HepG2 (cell line): ENCODE results near the gene CALML6. TPM values are rescaled to one million over a fixed set of nuclear protein-coding genes. Genes with fewer than 3 reads are reported as not detected.

Experiments
- CAMTA2 ChIP-seq: sonication (generic); formaldehyde crosslinking; IDR thresholded peaks from 2 replicates; pipeline ENCODE4 v1.4.0; 2020; ENCODE audit warnings: mild to moderate bottlenecking, missing genetic modification reagents, borderline replicate concordance
- MTF2 ChIP-seq: sonication (generic); formaldehyde crosslinking; IDR thresholded peaks from 2 replicates; pipeline ENCODE4 v1.5.0; 2020; ENCODE audit warnings: missing genetic modification reagents, borderline replicate concordance
- NFE2L2 ChIP-seq: fragments of 150-350 bp; IDR thresholded peaks from 2 replicates; pipeline ENCODE4 v1.6.1; 2014; ENCODE audit warnings: low read length
- POLR2AphosphoS5 ChIP-seq: IDR thresholded peaks from 2 replicates; pipeline ENCODE4 v1.6.1; 2012; ENCODE audit warnings: low read depth, low read length
- SKI ChIP-seq: fragments of 450-650 bp; IDR thresholded peaks from one replicate; pipeline ENCODE4 v1.6.1; 2018; ENCODE audit warnings: mild to moderate bottlenecking; ENCODE audit not compliant: partially characterized antibody
- TBP ChIP-seq: sonication (generic); formaldehyde crosslinking; IDR thresholded peaks from 2 replicates; pipeline ENCODE4 v1.5.0; 2020; ENCODE audit warnings: missing genetic modification reagents
- ZHX1 ChIP-seq: sonication (generic); formaldehyde crosslinking; IDR thresholded peaks from 2 replicates; pipeline ENCODE4 v1.8.1; 2022; ENCODE audit warnings: low read depth, mild to moderate bottlenecking, missing genetic modification reagents
- ZMAT3 ChIP-seq: sonication (generic); formaldehyde crosslinking; conservative IDR thresholded peaks from 2 replicates; pipeline ENCODE4 v1.7.0; 2021; ENCODE audit warnings: missing genetic modification reagents
- ZNF136 ChIP-seq: sonication (generic); formaldehyde crosslinking; IDR thresholded peaks from 2 replicates; pipeline ENCODE4 v1.8.1; 2022; ENCODE audit warnings: low read depth, mild to moderate bottlenecking, moderate library complexity, missing genetic modification reagents
- ZNF644 ChIP-seq: IDR thresholded peaks from 2 replicates; pipeline ENCODE4 v1.6.1; 2016; ENCODE audit warnings: low read depth
- ZZZ3 ChIP-seq: sonication (generic); formaldehyde crosslinking; IDR thresholded peaks from 2 replicates; pipeline ENCODE4 v1.4.0; 2020; ENCODE audit warnings: missing genetic modification reagents, mild to moderate bottlenecking, borderline replicate concordance
- polyA plus RNA-seq, 8 experiments: library from polyadenylated mRNA; depleted of rRNA in 3 of 8; stranded (reverse) in 7 of 8; unstranded in 1 of 8; fragments of >200 nt; fragmentation: Illumina TruSeq in 4 of 8; extraction: Trizol in 4 of 8; gene quantifications; 2 replicates each; pipeline versions ENCODE4 v1.2.1 to v1.2.3, GENCODE V29; 2011 to 2016; ENCODE audit warnings: low read depth in 4 of 8, missing spikeins in 1 of 8, mixed read lengths in 1 of 8; ENCODE audit not compliant: insufficient read depth in 1 of 8
- total RNA-seq, 5 experiments: library from RNA; depleted of rRNA; stranded (reverse); fragments of >200 nt; fragmentation: Illumina TruSeq; extraction: Trizol; gene quantifications; 2 replicates each; pipeline ENCODE4 v1.2.3, GENCODE V29; 2016; ENCODE audit warnings: low read depth in 1 of 5
- TF ChIP-seq, protein P1 (sequence below): sonication (generic); formaldehyde crosslinking; IDR thresholded peaks from 2 replicates; pipeline ENCODE4 v1.4.0; 2020; ENCODE audit warnings: mild to moderate bottlenecking, missing genetic modification reagents, borderline replicate concordance
- TF ChIP-seq, protein P2 (sequence below), 2 experiments: sonication (generic) in 1 of 2; formaldehyde crosslinking in 1 of 2; IDR thresholded peaks; 2 replicates each; pipeline versions ENCODE4 v1.5.1 to v1.6.1; 2011 to 2020; ENCODE audit warnings: borderline replicate concordance in 1 of 2, low read depth in 1 of 2, low read length in 1 of 2, mild to moderate bottlenecking in 1 of 2, missing genetic modification reagents in 1 of 2, moderate library complexity in 1 of 2
- TF ChIP-seq, protein P3 (sequence below): sonication (generic); formaldehyde crosslinking; IDR thresholded peaks from 2 replicates; pipeline ENCODE4 v1.8.1; 2023; ENCODE audit warnings: mild to moderate bottlenecking, inconsistent platforms, moderate library complexity, missing genetic modification reagents, borderline replicate concordance
- TF ChIP-seq, protein P4 (sequence below): sonication (generic); formaldehyde crosslinking; IDR thresholded peaks from 2 replicates; pipeline ENCODE4 v1.4.0; 2020; ENCODE audit warnings: missing genetic modification reagents

CALML6 gene
- total and polyA plus RNA-seq, 2 of the 13 experiments (the other 11 are each of a cell fraction or from before 2014, with no cell fraction given): 0.11 to 0.12 TPM

DNA sequence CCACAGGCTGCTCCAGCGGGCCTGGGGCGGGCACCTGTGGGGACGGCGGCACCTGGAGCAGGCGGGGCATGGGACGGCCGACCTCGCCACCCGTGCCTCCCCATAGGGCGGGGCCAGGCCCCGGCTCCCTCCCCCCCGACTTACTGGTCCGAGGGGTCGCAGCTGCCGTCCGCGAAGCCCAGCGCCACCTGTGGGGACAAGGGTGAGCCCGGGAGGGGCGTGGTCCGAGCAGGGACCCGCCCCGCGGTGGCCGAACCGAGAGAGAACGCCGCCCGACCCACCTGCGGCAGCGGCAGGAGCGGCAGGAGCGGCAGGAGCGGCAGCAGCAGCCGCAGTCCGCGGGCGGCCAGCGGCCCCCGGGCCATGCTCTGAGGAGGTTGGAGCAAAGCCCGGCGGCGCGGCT lies 3.8 kb downstream of the CALML6 start, which contains the start of gene TMEM52 (continued):
- TF ChIP-seq ZHX1 (CRISPR knock-in tag) (no peak), NFE2L2 (no peak), ZMAT3 (peak; percentile 27; the same call in 1 of the 2 replicates), ZNF644 (CRISPR knock-in tag) (no peak), ZZZ3 (CRISPR knock-in tag) (no peak), SKI (no peak), ZNF136 (CRISPR knock-in tag) (no peak), POLR2AphosphoS5 (peak; percentile 22; the same call in 1 of the 2 replicates), TBP (no peak), CAMTA2 (CRISPR knock-in tag) (no peak), MTF2 (CRISPR knock-in tag) (no peak)
- TF ChIP-seq, protein P1, sequence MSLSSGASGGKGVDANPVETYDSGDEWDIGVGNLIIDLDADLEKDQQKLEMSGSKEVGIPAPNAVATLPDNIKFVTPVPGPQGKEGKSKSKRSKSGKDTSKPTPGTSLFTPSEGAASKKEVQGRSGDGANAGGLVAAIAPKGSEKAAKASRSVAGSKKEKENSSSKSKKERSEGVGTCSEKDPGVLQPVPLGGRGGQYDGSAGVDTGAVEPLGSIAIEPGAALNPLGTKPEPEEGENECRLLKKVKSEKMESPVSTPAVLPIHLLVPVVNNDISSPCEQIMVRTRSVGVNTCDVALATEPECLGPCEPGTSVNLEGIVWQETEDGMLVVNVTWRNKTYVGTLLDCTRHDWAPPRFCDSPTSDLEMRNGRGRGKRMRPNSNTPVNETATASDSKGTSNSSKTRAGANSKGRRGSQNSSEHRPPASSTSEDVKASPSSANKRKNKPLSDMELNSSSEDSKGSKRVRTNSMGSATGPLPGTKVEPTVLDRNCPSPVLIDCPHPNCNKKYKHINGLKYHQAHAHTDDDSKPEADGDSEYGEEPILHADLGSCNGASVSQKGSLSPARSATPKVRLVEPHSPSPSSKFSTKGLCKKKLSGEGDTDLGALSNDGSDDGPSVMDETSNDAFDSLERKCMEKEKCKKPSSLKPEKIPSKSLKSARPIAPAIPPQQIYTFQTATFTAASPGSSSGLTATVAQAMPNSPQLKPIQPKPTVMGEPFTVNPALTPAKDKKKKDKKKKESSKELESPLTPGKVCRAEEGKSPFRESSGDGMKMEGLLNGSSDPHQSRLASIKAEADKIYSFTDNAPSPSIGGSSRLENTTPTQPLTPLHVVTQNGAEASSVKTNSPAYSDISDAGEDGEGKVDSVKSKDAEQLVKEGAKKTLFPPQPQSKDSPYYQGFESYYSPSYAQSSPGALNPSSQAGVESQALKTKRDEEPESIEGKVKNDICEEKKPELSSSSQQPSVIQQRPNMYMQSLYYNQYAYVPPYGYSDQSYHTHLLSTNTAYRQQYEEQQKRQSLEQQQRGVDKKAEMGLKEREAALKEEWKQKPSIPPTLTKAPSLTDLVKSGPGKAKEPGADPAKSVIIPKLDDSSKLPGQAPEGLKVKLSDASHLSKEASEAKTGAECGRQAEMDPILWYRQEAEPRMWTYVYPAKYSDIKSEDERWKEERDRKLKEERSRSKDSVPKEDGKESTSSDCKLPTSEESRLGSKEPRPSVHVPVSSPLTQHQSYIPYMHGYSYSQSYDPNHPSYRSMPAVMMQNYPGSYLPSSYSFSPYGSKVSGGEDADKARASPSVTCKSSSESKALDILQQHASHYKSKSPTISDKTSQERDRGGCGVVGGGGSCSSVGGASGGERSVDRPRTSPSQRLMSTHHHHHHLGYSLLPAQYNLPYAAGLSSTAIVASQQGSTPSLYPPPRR (CRISPR knock-in tag): no peak
- TF ChIP-seq, protein P2, sequence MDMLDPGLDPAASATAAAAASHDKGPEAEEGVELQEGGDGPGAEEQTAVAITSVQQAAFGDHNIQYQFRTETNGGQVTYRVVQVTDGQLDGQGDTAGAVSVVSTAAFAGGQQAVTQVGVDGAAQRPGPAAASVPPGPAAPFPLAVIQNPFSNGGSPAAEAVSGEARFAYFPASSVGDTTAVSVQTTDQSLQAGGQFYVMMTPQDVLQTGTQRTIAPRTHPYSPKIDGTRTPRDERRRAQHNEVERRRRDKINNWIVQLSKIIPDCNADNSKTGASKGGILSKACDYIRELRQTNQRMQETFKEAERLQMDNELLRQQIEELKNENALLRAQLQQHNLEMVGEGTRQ (IDR thresholded peaks at IDR 0.05; ENCODE audit: low read depth, low read length): no peak
- TF ChIP-seq, protein P2 (CRISPR knock-in tag; IDR thresholded peaks at IDR 0.05; ENCODE audit: borderline replicate concordance): no peak
- TF ChIP-seq, protein P3, sequence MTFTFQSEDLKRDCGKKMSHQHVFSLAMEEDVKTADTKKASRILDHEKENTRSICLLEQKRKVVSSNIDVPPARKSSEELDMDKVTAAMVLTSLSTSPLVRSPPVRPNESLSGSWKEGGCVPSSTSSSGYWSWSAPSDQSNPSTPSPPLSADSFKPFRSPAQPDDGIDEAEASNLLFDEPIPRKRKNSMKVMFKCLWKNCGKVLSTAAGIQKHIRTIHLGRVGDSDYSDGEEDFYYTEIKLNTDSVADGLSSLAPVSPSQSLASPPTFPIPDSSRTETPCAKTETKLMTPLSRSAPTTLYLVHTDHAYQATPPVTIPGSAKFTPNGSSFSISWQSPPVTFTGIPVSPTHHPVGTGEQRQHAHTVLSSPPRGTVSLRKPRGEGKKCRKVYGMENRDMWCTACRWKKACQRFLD (CRISPR knock-in tag): no peak
- TF ChIP-seq, protein P4, sequence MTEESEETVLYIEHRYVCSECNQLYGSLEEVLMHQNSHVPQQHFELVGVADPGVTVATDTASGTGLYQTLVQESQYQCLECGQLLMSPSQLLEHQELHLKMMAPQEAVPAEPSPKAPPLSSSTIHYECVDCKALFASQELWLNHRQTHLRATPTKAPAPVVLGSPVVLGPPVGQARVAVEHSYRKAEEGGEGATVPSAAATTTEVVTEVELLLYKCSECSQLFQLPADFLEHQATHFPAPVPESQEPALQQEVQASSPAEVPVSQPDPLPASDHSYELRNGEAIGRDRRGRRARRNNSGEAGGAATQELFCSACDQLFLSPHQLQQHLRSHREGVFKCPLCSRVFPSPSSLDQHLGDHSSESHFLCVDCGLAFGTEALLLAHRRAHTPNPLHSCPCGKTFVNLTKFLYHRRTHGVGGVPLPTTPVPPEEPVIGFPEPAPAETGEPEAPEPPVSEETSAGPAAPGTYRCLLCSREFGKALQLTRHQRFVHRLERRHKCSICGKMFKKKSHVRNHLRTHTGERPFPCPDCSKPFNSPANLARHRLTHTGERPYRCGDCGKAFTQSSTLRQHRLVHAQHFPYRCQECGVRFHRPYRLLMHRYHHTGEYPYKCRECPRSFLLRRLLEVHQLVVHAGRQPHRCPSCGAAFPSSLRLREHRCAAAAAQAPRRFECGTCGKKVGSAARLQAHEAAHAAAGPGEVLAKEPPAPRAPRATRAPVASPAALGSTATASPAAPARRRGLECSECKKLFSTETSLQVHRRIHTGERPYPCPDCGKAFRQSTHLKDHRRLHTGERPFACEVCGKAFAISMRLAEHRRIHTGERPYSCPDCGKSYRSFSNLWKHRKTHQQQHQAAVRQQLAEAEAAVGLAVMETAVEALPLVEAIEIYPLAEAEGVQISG: no peak
